Measurements from ENCODE around the gene LPIN1.

- no peak for TF ChIP-seq CTCF (IDR thresholded peaks at IDR 0.05; ENCODE audit: poor library complexity)
- no peak for TF ChIP-seq EZH2 (IDR thresholded peaks at IDR 0.05; ENCODE audit: borderline replicate concordance)
Measured at GRCh38 chr2:11784280-11784679, 37.8 kb downstream of the LPIN1 start.
